Fibroblast of lung (primary cell): Measurements from ENCODE around the gene UBE2N. TPM values are rescaled to one million over a fixed set of nuclear protein-coding genes. Genes with fewer than 3 reads are reported as not detected.

Experiments used
- DNase-seq, 2 donors: peaks; one replicate each; pipeline versions ENCODE4 v3.0.0 to v3.0.0-alpha.2; 2010; ENCODE audit warnings: low read depth in 2 of 2
- H2AFZ ChIP-seq: 2 replicates; pipeline ENCODE4 v1.5.1; 2012; ENCODE audit warnings: low read length, control low read depth, inconsistent platforms
- H3K27ac ChIP-seq: 2 replicates; pipeline ENCODE4 v1.5.1; 2011; ENCODE audit warnings: low read length, control low read depth; ENCODE audit not compliant: insufficient read depth
- H3K27me3 ChIP-seq: 2 replicates; pipeline ENCODE4 v1.5.1; 2011; ENCODE audit warnings: mild to moderate bottlenecking, low read length; ENCODE audit not compliant: control insufficient read depth, insufficient read depth
- H3K36me3 ChIP-seq: 2 replicates; pipeline ENCODE4 v1.5.1; 2011; ENCODE audit warnings: low read length; ENCODE audit not compliant: control insufficient read depth, insufficient read depth
- H3K4me1 ChIP-seq: 2 replicates; pipeline ENCODE4 v1.5.1; 2011; ENCODE audit warnings: low read length; ENCODE audit not compliant: control insufficient read depth, insufficient read depth; ENCODE audit errors: extremely low read depth
- H3K4me2 ChIP-seq: 2 replicates; pipeline ENCODE4 v1.5.1; 2011; ENCODE audit warnings: low read length, control low read depth; ENCODE audit not compliant: insufficient read depth; ENCODE audit errors: extremely low read depth
- H3K4me3 ChIP-seq, 4 experiments: fragments of 200-600 bp in 1 of 4; sonication (generic) in 1 of 4; replicated peaks in 1 of 4; 2 replicates each; pipeline ENCODE4 v1.5.1; 2011 to 2016; ENCODE audit warnings: low read length in 4 of 4, low read depth in 3 of 4, mild to moderate bottlenecking in 3 of 4, control low read depth in 2 of 4, inconsistent platforms in 1 of 4, mixed read lengths in 1 of 4; ENCODE audit not compliant: insufficient read depth in 1 of 4; ENCODE audit errors: control extremely low read depth in 1 of 4
- H3K79me2 ChIP-seq: 2 replicates; pipeline ENCODE4 v1.5.1; 2012; ENCODE audit warnings: mild to moderate bottlenecking, low read length, inconsistent platforms; ENCODE audit not compliant: control insufficient read depth, insufficient read depth
- H3K9ac ChIP-seq: 2 replicates; pipeline ENCODE4 v1.5.1; 2011; ENCODE audit warnings: mild to moderate bottlenecking, low read length, control low read depth; ENCODE audit not compliant: insufficient read depth
- H3K9me3 ChIP-seq: 2 replicates; pipeline ENCODE4 v1.5.1; 2012; ENCODE audit warnings: low read depth, low read length; ENCODE audit not compliant: control insufficient read depth, insufficient read depth
- H4K20me1 ChIP-seq: 2 replicates; pipeline ENCODE4 v1.5.1; 2011; ENCODE audit warnings: low read length; ENCODE audit not compliant: control insufficient read depth, insufficient read depth; ENCODE audit errors: extremely low read depth
- CTCF ChIP-seq, 2 donors: IDR thresholded peaks in 1 of 2; conservative IDR thresholded peaks in 1 of 2; 1 replicate in 1 of 2; 2 replicates in 1 of 2; pipeline ENCODE4 v1.5.1; 2011 to 2012; ENCODE audit warnings: low read length in 2 of 2, control low read depth in 1 of 2, inconsistent platforms in 1 of 2, low read depth in 1 of 2, mild to moderate bottlenecking in 1 of 2
- EZH2 ChIP-seq: IDR thresholded peaks from 2 replicates; pipeline ENCODE4 v1.5.1; 2012; ENCODE audit warnings: low read length, control low read depth, mild to moderate bottlenecking; ENCODE audit errors: missing control alignments
- polyA plus RNA-seq, 2 donors: library from polyadenylated mRNA; depleted of rRNA in 1 of 2; stranded (reverse) in 1 of 2; unstranded in 1 of 2; fragments of >200 nt; gene quantifications; 2 replicates each; pipeline ENCODE4 v1.2.1, GENCODE V29; 2011 to 2012; ENCODE audit warnings: missing spikeins in 1 of 2
- total RNA-seq: library from RNA; depleted of rRNA; stranded (reverse); fragments of >200 nt; gene quantifications from 2 replicates; pipeline ENCODE4 v1.2.1, GENCODE V29; 2014

The UBE2N gene
- total and polyA plus RNA-seq, 2 donors (not counting 1 experiment from before 2014, with no cell fraction given), result 115 to 149 TPM

- no peak overlapping the region for H3K4me2 ChIP-seq
- no peaks in the 10 kb centered on the region for H3K9me3 ChIP-seq
- H4K20me1 ChIP-seq, result no peaks in the 10 kb centered on the region
- TF ChIP-seq EZH2 (no peak), CTCF (conservative IDR thresholded peaks at IDR 0.05 in 1 of 2, IDR thresholded peaks at IDR 0.05 in 1 of 2; ENCODE audit: low read depth in 1 of 2, low read length in 2 of 2) (no peak)
- H3K4me3 ChIP-seq, result no peak overlapping the region
- H3K27me3 ChIP-seq, result no peaks in the 10 kb centered on the region
- no peaks in the 10 kb centered on the region for H3K36me3 ChIP-seq
- no peaks in the 10 kb centered on the region for H3K79me2 ChIP-seq
- H2AFZ ChIP-seq, result no peak overlapping the region
- no peak overlapping the region for H3K27ac ChIP-seq
- H3K9ac ChIP-seq, result no peak overlapping the region
- H3K4me1 ChIP-seq, result no peaks in the 10 kb centered on the region
- no peak for DNase-seq
Measured at GRCh38 chr12:93366422-93366821, 75.3 kb downstream of the UBE2N start.

- no peaks in the 10 kb centered on the region for H3K79me2 ChIP-seq
- no peak overlapping the region for H2AFZ ChIP-seq
- no peak overlapping the region for H3K9ac ChIP-seq
- H3K27me3 ChIP-seq, result no peaks in the 10 kb centered on the region
- no peak for DNase-seq
- H3K4me1 ChIP-seq, result no peaks in the 10 kb centered on the region
- H3K27ac ChIP-seq, result no peak overlapping the region
- no peak for TF ChIP-seq EZH2
- TF ChIP-seq CTCF (conservative IDR thresholded peaks at IDR 0.05 in 1 of 2, IDR thresholded peaks at IDR 0.05 in 1 of 2; ENCODE audit: low read depth in 1 of 2, low read length in 2 of 2), result no peak
- H3K9me3 ChIP-seq, result no peaks in the 10 kb centered on the region
- H3K4me3 ChIP-seq, result no peak overlapping the region
- no peaks in the 10 kb centered on the region for H4K20me1 ChIP-seq
- H3K4me2 ChIP-seq, result no peak overlapping the region
- no peaks in the 10 kb centered on the region for H3K36me3 ChIP-seq
Measured at GRCh38 chr12:93365616-93366405, 75.9 kb downstream of the UBE2N start.

DNA sequence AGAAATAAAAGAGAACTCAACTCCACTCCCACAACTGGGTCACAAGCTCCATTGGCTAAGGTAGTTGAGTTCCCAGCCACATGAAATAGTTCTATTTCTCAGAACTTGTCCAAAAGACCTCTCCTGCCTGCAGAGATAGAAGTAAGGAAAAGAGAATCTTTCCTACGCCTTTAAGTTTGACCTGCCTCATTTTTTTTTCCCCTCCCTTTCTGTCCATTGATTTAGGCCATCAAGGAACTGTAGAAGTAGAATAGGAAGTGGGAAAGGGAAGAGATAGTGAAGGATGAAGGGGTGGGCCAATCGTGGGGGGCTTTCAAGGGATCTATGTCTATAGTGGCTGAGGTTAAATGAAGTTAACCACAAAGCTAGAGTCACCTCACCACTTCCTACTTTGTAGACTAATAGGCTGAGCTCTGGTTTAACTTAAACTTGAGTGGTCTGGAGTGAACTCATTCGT lies 77.9 kb downstream of the UBE2N start:
- Histone ChIP-seq H3K4me2 (no peak overlapping the region), H3K27me3 (no peaks in the 10 kb centered on the region), H3K4me3 (no peak overlapping the region), H3K27ac (no peak overlapping the region), H3K36me3 (no peaks in the 10 kb centered on the region), H3K79me2 (no peaks in the 10 kb centered on the region), H3K9me3 (no peaks in the 10 kb centered on the region), H4K20me1 (no peaks in the 10 kb centered on the region), H3K9ac (no peak overlapping the region), H2AFZ (no peak overlapping the region), H3K4me1 (no peaks in the 10 kb centered on the region)
- DNase-seq, result peak in 1 of 2 donors; percentile 16
- no peak for TF ChIP-seq EZH2
- no peak for TF ChIP-seq CTCF (conservative IDR thresholded peaks at IDR 0.05 in 1 of 2, IDR thresholded peaks at IDR 0.05 in 1 of 2; ENCODE audit: low read depth in 1 of 2, low read length in 2 of 2)
